NOMO-1 (cell line): Measurements from ENCODE around the gene GBF1.

Source experiments
- DNase-seq, 2 experiments: peaks; one replicate each; lab custom pipeline; 2025; ENCODE audit not compliant: unreplicated experiment in 2 of 2; lab: John Stamatoyannopoulos, UW

Gene GBF1

GRCh38 chr10:102402512-102402896 is 157.2 kb downstream of the GBF1 start:
- no peak for DNase-seq

- no peak for DNase-seq
These were observed 157.8 kb downstream of the GBF1 start for GRCh38 chr10:102403115-102403514.

DNA sequence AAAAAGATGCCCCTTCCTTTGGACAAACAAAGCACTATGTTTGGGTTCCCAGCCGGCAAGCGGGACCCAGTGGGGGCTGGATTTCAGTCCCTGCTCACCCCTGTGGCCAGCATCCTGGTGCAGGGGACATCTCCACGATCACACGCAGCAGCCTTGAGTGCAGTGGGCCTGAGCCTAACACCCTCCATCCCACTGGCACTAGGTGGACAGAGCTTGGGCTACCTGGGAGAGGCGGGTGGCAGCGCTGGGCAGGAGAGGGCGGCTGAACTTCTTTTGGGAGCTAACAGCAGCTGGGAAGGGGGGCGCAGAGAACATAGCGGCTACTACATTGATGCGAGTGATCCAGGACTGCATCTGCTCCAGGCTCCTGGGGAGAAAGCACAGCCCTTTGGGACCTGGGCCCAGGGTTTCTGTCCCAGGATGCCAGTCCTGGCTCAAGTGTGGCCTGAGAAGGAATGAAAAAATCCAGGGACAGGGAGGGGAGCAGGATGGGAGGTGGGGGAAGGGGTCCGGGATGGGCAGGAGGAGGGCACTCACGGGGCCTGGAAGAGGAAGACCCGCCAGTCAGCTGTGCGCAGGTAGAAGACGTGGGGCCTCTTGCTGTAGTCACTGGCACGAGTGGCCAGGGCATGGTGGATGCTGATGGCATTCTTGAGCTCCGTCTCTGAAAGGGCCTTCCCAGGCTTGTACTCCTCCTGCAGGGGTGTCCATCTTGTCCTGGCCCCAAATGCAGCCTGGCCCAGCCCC is 159.2 kb downstream of the GBF1 start:
- DNase-seq, result no peak

GRCh38 chr10:102405108-102405571 is 159.8 kb downstream of the GBF1 start:
- no peak for DNase-seq

GRCh38 chr10:102405632-102406031 is 160.3 kb downstream of the GBF1 start:
- DNase-seq, result no peak

DNA sequence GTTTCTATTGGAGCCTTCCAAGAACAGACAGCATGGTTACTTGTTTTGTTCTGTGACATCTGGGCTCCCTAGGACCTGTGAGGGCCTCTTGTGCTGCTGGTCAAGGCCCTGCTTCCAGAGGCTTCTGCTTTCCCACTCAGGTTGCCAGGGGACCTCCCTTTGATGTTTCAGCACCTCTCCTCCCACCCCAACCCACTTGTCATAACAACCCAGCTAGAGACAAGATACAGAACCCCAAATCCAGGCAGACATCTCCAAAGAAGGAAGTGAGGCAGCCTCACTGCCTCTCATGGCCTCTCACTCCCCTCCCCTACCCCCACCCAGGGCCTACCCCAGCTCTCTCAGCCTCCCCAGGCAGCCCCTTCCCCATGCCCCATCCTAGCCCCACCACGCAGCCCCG is 161.5 kb downstream of the GBF1 start:
- DNase-seq, result no peak

GRCh38 chr10:102407425-102408130 is 162.2 kb downstream of the GBF1 start:
- DNase-seq, result no peak

DNA sequence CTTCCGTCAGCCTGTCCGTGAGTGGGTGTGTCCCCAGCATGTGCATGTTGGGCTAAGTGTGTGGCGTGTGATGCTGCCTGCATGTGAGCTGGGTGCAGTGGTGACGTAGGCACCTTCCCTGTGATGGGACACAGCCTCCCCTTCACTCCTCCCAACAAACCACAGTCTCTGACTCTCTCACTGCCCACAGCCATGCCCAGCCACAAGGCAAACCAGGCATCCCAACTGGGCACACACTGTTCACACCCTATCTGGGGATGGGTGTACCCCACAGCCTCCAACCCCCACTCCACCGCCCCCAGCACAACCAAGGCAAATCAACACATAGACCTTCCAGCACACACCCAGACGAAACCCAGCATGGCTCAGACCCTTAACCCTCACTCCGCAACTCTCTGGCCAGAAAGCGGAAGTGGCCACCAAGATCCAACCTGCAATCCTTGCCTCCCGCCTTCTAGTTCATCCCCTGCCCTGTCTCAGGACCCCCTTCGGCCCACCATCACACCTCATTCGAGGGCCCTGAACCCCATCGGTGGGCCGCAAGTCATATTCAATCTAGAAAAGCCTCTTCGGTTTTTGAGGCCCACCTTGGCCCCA is 162.9 kb downstream of the GBF1 start:
- DNase-seq, result peak; percentile 9 to 20

- DNase-seq, result no peak
These were observed 163.6 kb downstream of the GBF1 start for GRCh38 chr10:102408728-102409603.

DNA sequence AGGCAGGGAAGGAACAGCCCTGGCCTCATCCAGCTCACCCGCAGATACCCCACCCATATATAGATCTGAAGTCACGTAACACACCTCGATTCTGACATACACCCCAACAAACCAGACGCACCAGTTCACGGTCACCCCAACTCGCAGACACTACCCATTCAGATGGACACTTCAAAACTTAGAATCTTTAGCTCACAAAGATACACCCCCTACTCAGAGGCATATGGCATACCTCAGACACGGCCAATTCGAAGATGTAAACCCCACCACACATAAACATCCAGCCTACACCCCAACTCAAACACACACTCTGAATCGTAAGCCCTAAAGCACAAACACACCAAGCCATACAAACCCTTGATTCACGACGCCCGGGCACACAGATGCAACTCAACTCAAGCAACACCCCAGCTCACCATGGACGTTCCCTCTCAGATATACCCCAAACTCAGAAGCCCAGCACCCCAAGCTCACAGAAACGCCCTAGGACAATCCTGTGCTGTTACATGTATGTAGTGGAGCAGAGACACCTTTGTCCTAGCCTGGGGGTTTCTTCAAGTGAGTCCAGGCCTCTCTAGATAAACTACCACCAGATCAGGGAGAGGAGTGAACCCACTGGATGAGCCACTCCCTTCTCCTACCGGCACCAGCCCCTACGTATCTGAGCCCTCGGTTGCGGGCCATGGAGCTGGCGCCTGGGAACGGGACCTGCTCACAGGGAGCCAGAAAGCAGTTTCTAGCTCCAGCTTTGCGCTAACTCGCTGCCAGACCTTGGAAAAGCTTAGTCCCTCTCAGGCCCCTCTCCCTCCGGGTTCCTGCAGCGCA is 164.5 kb downstream of the GBF1 start:
- no peak for DNase-seq

DNA sequence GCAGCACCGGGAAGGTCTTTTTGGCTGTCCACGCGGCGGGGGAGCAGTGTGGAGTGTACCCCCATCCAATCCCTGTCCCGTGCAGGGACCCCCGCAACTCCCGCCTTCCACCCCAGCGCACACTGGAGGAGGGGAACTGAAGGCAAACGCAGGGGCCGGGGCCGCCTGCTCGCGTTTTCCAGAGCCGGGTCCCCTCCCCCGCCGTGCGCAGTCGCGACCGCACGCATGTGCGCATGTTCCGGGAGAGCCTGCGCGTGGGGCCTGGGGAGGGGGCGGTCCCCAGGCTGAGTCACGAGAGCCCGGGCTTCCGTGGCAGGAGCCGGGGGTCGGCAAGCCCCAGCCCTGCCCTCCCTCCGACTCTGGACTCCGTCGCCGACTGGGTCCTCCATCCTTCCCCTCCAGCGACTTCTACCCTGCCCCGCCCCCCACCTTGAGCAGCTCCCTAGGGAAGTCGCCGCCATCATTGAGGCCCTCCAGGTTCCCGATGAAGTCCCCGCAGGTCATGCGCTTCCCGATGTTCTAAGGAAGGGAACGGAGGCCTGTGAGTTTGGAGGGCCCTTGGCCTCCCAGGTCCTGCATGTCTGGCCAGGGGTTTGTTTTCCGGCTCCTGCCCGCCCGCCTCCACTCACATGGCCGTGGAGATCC is 165.2 kb downstream of the GBF1 start:
- no peak for DNase-seq

DNA sequence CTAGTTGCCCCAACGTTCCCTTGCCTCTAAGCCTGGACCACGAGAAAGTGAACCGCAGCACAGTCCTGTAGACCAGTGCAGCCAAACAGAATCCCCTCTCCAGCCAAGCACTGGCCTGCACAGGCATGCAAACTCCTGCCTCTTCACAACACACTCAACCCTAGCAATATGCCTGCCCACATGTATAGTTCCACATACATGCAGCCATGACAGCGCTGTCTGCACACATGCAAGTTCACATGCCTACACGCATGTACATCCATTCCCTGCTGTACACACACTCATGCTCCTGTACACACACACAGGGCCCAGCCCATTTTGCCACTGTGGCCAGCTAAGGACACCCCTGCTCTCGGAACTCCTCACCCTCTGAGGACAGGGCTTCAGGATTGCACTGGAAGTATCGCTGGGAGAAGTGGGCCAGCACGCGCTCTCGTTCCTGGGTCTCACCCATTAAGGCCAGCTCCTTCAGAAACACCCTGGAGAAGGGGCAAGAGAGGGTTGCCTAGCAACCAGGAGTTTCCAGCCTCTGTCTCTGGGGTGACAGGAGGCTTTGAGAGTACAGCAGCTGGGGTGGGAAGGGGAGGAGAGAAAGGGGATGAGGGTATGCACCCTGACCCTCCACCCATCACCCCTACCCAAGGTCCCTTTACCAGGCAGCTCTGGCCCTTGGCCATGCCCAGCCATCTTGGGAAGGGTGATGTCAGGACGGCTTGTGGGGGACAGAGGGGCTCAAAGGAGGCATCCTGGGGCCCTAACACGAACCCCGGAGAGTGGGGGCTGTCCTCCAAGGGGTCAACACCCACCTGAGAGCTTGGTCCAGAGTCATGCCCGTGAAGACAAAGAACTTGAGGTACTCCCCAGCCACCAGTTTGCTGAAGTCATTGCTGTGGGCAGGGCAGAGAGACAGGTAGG is 166.3 kb downstream of the GBF1 start:
- no peak for DNase-seq

DNA sequence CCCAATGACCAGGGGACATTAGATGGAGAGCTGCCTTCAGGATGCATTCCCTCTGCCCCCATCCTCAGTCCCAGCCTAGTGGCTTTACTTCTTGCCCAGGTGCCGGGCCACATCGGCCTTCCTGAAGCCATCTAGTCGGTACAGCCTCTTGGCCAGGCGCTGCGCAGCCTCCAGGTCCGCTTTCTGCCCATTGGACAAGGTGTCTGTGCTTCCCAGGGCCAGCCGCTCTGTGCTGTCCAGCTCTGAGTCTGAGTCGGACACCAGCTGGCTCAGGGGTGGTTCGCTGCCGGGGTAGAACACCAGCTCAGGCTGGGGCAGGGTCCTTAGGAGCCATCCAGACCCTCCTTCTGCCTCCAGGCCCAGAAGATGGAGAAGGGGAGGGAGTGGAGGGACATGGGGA is 167.0 kb downstream of the GBF1 start:
- no peak for DNase-seq

- no peak for DNase-seq
These were observed 167.8 kb downstream of the GBF1 start for GRCh38 chr10:102413053-102413705.

- DNase-seq, result no peak
These were observed 168.7 kb downstream of the GBF1 start for GRCh38 chr10:102413806-102414561.

DNA sequence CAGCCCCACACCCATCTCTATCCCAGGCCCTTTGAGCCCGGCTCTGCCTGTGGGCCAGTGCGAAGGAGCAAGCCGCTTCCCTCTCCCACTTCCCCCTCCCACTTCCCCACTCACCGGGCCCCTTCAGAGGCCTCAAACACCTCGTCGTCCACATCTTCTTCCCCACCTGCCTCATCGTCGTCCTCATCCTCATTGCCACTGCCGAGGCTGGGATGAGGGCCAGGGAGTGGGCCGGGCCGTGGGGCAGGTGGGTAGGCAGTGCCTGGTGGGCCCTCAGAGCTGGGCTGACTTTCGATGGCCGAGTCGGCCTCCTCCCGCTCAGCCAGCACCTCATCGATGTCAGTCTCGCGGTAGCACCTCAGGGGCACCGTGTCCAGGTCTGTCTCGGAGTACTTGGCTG is 169.4 kb downstream of the GBF1 start:
- DNase-seq, result no peak

GRCh38 chr10:102416283-102416682 is 171.0 kb downstream of the GBF1 start:
- DNase-seq, result no peak
